HEK293 (cell line): ENCODE data around the gene TXNDC9.

Experiments used
- CTCF ChIA-PET: fragments of 350-600 bp; formaldehyde crosslinking; extraction: SDS; loops from one replicate; lab custom pipeline; 2021; ENCODE audit warnings: antibody characterized with exemption; lab: Yijun Ruan, JAX
- POLR2A ChIA-PET: fragments of 300-600 bp; formaldehyde crosslinking; extraction: SDS; loops from one replicate; lab custom pipeline; 2020; ENCODE audit warnings: antibody characterized with exemption, inconsistent platforms; lab: Yijun Ruan, JAX
- H3K27ac ChIP-seq: fragments of 200-500 bp; sonication (Bioruptor generic); 2 replicates; pipeline ENCODE4 v1.5.1; 2014; ENCODE audit warnings: low read depth, low read length, control low read depth, inconsistent platforms; ENCODE audit errors: extremely low read depth
- H3K36me3 ChIP-seq, 2 experiments: fragments of 200-500 bp in 1 of 2; sonication (Bioruptor generic) in 1 of 2; 1 replicate in 1 of 2; 2 replicates in 1 of 2; pipeline ENCODE4 v1.5.1; 2014 to 2017; ENCODE audit warnings: inconsistent platforms in 2 of 2, low read length in 2 of 2; ENCODE audit not compliant: control insufficient read depth in 2 of 2, insufficient read depth in 1 of 2
- H3K4me1 ChIP-seq: fragments of 200-500 bp; sonication (Bioruptor generic); 2 replicates; pipeline ENCODE4 v1.5.1; 2014; ENCODE audit warnings: mild to moderate bottlenecking, low read length, inconsistent platforms; ENCODE audit not compliant: control insufficient read depth, insufficient read depth
- H3K4me3 ChIP-seq: 2 replicates; pipeline ENCODE4 v1.5.1; 2011; ENCODE audit warnings: low read depth, mild to moderate bottlenecking, control low read depth, low read length, moderate library complexity
- H3K9me3 ChIP-seq: fragments of 200-500 bp; sonication (Bioruptor generic); 2 replicates; pipeline ENCODE4 v1.5.1; 2014; ENCODE audit warnings: low read depth, low read length, inconsistent platforms; ENCODE audit not compliant: control insufficient read depth, insufficient read depth
- HOXD13 ChIP-seq: sonication (generic); formaldehyde crosslinking; IDR thresholded peaks from 2 replicates; pipeline ENCODE4 v1.8.0; 2022; ENCODE audit warnings: missing genetic modification reagents, borderline replicate concordance
- OVOL3 ChIP-seq: fragments of 450-650 bp; formaldehyde crosslinking; IDR thresholded peaks from 2 replicates; pipeline ENCODE4 v1.5.1; 2016; ENCODE audit warnings: missing biosample characterization, missing genetic modification characterization
- ZBTB21 ChIP-seq: fragments of 450-650 bp; formaldehyde crosslinking; IDR thresholded peaks from 2 replicates; pipeline ENCODE4 v1.5.1; 2017; ENCODE audit warnings: missing biosample characterization, missing genetic modification characterization
- ZEB2 ChIP-seq: fragments of 450-650 bp; formaldehyde crosslinking; IDR thresholded peaks from 2 replicates; pipeline ENCODE4 v1.5.1; 2016; ENCODE audit warnings: missing biosample characterization, missing genetic modification characterization
- ZFP37 ChIP-seq: fragments of 450-650 bp; formaldehyde crosslinking; IDR thresholded peaks from 2 replicates; pipeline ENCODE4 v1.5.1; 2016; ENCODE audit warnings: missing biosample characterization, missing genetic modification characterization
- ZNF112 ChIP-seq: fragments of 450-650 bp; formaldehyde crosslinking; IDR thresholded peaks from 2 replicates; pipeline ENCODE4 v1.5.0; 2017; ENCODE audit warnings: missing biosample characterization, missing genetic modification characterization
- ZNF132 ChIP-seq: fragments of 450-650 bp; formaldehyde crosslinking; IDR thresholded peaks from 2 replicates; pipeline ENCODE4 v1.5.1; 2017; ENCODE audit warnings: missing biosample characterization, missing genetic modification characterization, borderline replicate concordance
- ZNF16 ChIP-seq: fragments of 450-650 bp; formaldehyde crosslinking; IDR thresholded peaks from 2 replicates; pipeline ENCODE4 v1.5.1; 2016; ENCODE audit warnings: low read depth, missing biosample characterization, missing genetic modification characterization
- ZNF239 ChIP-seq: fragments of 450-650 bp; formaldehyde crosslinking; IDR thresholded peaks from 2 replicates; pipeline ENCODE4 v1.5.1; 2016; ENCODE audit warnings: missing biosample characterization, missing genetic modification characterization
- ZNF248 ChIP-seq: fragments of 450-650 bp; formaldehyde crosslinking; IDR thresholded peaks from 2 replicates; pipeline ENCODE4 v1.5.1; 2017; ENCODE audit warnings: missing biosample characterization, missing genetic modification characterization
- ZNF302 ChIP-seq: fragments of 450-650 bp; formaldehyde crosslinking; IDR thresholded peaks from 2 replicates; pipeline ENCODE4 v1.5.1; 2016; ENCODE audit warnings: missing biosample characterization, missing genetic modification characterization, low read depth
- ZNF354C ChIP-seq: fragments of 450-650 bp; formaldehyde crosslinking; IDR thresholded peaks from 2 replicates; pipeline ENCODE4 v1.5.1; 2016; ENCODE audit warnings: missing biosample characterization, missing genetic modification characterization, low read depth, borderline replicate concordance
- ZNF521 ChIP-seq: fragments of 450-650 bp; formaldehyde crosslinking; IDR thresholded peaks from 2 replicates; pipeline ENCODE4 v1.5.1; 2017; ENCODE audit warnings: missing biosample characterization, mild to moderate bottlenecking, missing genetic modification characterization
- ZNF560 ChIP-seq: fragments of 450-650 bp; formaldehyde crosslinking; IDR thresholded peaks from 2 replicates; pipeline ENCODE4 v1.5.1; 2017; ENCODE audit warnings: missing biosample characterization, missing genetic modification characterization, borderline replicate concordance
- ZNF629 ChIP-seq: fragments of 450-650 bp; formaldehyde crosslinking; IDR thresholded peaks from 2 replicates; pipeline ENCODE4 v1.5.1; 2017; ENCODE audit warnings: missing biosample characterization, missing genetic modification characterization
- ZNF747 ChIP-seq: fragments of 450-650 bp; formaldehyde crosslinking; IDR thresholded peaks from 2 replicates; pipeline ENCODE4 v1.5.1; 2016; ENCODE audit warnings: missing biosample characterization, missing genetic modification characterization
- ZNF776 ChIP-seq: fragments of 450-650 bp; formaldehyde crosslinking; IDR thresholded peaks from 2 replicates; pipeline ENCODE4 v1.5.0; 2017; ENCODE audit warnings: missing biosample characterization, missing genetic modification characterization, borderline replicate concordance
- ZNF777 ChIP-seq: fragments of 450-650 bp; formaldehyde crosslinking; IDR thresholded peaks from 2 replicates; pipeline ENCODE4 v1.5.1; 2017; ENCODE audit warnings: missing biosample characterization, missing genetic modification characterization, borderline replicate concordance
- ZXDB ChIP-seq: fragments of 450-650 bp; formaldehyde crosslinking; IDR thresholded peaks from 2 replicates; pipeline ENCODE4 v1.5.1; 2016; ENCODE audit warnings: missing biosample characterization, missing genetic modification characterization
- TF ChIP-seq, protein P1 (sequence below): fragments of 450-650 bp; formaldehyde crosslinking; IDR thresholded peaks from 2 replicates; pipeline ENCODE4 v1.5.1; 2016; ENCODE audit warnings: missing biosample characterization, missing genetic modification characterization, borderline replicate concordance
- TF ChIP-seq, protein P2 (sequence below): fragments of 450-650 bp; formaldehyde crosslinking; IDR thresholded peaks from 2 replicates; pipeline ENCODE4 v1.5.1; 2016; ENCODE audit warnings: missing biosample characterization, missing genetic modification characterization, borderline replicate concordance
- TF ChIP-seq, protein P3 (sequence below): fragments of 450-650 bp; formaldehyde crosslinking; IDR thresholded peaks from 2 replicates; pipeline ENCODE4 v1.5.1; 2016; ENCODE audit warnings: missing biosample characterization, missing genetic modification characterization

TXNDC9 gene

DNA sequence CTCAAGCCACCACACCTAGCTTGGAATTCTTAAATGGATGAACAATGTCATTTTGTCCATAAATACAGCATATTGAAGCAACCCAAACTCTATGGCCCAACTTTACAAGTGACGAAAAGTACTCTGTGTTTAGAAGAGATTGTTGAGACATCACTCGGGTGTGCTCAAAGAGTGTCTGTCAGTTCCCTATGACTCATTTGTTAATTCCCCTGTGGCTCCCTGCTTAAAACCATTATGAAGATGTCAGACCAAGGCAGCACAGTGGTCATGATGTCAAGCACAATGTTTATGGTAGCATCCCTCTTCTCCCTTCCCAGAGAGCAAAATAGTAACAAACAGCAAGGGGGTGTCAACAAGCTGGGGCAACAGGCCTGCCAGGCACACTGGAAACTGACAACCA, 38.1 kb downstream of the TXNDC9 start:
- TF ChIP-seq ZNF776 (no peak), ZNF777 (no peak), ZNF629 (tag by site-specific recombination) (no peak), ZNF521 (no peak), ZNF16 (tag by site-specific recombination) (no peak), ZNF560 (tag by site-specific recombination) (no peak), ZNF354C (tag by site-specific recombination) (no peak), ZNF239 (no peak), OVOL3 (tag by site-specific recombination) (no peak), ZBTB21 (no peak), ZXDB (tag by site-specific recombination) (no peak)
- TF ChIP-seq, protein P1, sequence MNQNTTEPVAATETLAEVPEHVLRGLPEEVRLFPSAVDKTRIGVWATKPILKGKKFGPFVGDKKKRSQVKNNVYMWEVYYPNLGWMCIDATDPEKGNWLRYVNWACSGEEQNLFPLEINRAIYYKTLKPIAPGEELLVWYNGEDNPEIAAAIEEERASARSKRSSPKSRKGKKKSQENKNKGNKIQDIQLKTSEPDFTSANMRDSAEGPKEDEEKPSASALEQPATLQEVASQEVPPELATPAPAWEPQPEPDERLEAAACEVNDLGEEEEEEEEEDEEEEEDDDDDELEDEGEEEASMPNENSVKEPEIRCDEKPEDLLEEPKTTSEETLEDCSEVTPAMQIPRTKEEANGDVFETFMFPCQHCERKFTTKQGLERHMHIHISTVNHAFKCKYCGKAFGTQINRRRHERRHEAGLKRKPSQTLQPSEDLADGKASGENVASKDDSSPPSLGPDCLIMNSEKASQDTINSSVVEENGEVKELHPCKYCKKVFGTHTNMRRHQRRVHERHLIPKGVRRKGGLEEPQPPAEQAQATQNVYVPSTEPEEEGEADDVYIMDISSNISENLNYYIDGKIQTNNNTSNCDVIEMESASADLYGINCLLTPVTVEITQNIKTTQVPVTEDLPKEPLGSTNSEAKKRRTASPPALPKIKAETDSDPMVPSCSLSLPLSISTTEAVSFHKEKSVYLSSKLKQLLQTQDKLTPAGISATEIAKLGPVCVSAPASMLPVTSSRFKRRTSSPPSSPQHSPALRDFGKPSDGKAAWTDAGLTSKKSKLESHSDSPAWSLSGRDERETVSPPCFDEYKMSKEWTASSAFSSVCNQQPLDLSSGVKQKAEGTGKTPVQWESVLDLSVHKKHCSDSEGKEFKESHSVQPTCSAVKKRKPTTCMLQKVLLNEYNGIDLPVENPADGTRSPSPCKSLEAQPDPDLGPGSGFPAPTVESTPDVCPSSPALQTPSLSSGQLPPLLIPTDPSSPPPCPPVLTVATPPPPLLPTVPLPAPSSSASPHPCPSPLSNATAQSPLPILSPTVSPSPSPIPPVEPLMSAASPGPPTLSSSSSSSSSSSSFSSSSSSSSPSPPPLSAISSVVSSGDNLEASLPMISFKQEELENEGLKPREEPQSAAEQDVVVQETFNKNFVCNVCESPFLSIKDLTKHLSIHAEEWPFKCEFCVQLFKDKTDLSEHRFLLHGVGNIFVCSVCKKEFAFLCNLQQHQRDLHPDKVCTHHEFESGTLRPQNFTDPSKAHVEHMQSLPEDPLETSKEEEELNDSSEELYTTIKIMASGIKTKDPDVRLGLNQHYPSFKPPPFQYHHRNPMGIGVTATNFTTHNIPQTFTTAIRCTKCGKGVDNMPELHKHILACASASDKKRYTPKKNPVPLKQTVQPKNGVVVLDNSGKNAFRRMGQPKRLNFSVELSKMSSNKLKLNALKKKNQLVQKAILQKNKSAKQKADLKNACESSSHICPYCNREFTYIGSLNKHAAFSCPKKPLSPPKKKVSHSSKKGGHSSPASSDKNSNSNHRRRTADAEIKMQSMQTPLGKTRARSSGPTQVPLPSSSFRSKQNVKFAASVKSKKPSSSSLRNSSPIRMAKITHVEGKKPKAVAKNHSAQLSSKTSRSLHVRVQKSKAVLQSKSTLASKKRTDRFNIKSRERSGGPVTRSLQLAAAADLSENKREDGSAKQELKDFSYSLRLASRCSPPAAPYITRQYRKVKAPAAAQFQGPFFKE, result no peak
- TF ChIP-seq, protein P2, sequence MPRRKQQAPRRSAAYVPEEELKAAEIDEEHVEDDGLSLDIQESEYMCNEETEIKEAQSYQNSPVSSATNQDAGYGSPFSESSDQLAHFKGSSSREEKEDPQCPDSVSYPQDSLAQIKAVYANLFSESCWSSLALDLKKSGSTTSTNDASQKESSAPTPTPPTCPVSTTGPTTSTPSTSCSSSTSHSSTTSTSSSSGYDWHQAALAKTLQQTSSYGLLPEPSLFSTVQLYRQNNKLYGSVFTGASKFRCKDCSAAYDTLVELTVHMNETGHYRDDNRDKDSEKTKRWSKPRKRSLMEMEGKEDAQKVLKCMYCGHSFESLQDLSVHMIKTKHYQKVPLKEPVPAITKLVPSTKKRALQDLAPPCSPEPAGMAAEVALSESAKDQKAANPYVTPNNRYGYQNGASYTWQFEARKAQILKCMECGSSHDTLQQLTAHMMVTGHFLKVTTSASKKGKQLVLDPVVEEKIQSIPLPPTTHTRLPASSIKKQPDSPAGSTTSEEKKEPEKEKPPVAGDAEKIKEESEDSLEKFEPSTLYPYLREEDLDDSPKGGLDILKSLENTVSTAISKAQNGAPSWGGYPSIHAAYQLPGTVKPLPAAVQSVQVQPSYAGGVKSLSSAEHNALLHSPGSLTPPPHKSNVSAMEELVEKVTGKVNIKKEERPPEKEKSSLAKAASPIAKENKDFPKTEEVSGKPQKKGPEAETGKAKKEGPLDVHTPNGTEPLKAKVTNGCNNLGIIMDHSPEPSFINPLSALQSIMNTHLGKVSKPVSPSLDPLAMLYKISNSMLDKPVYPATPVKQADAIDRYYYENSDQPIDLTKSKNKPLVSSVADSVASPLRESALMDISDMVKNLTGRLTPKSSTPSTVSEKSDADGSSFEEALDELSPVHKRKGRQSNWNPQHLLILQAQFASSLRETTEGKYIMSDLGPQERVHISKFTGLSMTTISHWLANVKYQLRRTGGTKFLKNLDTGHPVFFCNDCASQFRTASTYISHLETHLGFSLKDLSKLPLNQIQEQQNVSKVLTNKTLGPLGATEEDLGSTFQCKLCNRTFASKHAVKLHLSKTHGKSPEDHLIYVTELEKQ (tag by site-specific recombination), result no peak
- TF ChIP-seq, all 188 proteins: peak for 0
- CTCF ChIA-PET, result no interaction called here
- no peak overlapping the region for H3K4me3 ChIP-seq
- H3K9me3 ChIP-seq, result no peaks in the 10 kb centered on the region
- no peak overlapping the region for H3K27ac ChIP-seq
- H3K36me3 ChIP-seq, result peaks cover 0 to 6% of the 10 kb centered on the region in 2 experiments; a peak in 2 of 3 replicates
- H3K4me1 ChIP-seq, result no peaks in the 10 kb centered on the region
- POLR2A ChIA-PET, result no interaction called here

DNA sequence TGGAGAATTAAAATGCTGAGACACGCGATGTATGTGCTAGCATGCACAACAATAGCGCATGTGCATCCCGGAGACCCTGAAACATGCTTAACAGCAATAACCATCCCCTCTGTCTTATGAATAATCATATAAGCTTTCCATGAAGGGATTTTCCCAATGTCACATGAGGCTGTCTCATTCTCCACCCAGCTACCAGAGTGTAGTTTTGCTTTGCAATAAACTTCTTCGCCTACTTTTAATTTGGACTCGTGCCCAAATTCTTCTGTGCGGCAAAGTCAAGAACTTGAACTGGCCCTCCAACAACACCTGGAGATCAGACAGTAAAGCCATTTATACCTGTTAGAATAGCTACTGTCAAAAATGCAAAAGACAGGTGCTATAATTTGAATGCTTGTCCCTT, 50.6 kb downstream of the TXNDC9 start:
- TF ChIP-seq HOXD13 (CRISPR knock-in tag) (no peak), ZNF302 (tag by site-specific recombination) (no peak), ZNF521 (no peak), ZNF112 (tag by site-specific recombination) (no peak), OVOL3 (tag by site-specific recombination) (no peak), ZNF132 (tag by site-specific recombination) (no peak), ZFP37 (tag by site-specific recombination) (no peak), ZNF248 (tag by site-specific recombination) (no peak), ZEB2 (tag by site-specific recombination) (no peak), ZNF747 (tag by site-specific recombination) (no peak)
- TF ChIP-seq, protein P3, sequence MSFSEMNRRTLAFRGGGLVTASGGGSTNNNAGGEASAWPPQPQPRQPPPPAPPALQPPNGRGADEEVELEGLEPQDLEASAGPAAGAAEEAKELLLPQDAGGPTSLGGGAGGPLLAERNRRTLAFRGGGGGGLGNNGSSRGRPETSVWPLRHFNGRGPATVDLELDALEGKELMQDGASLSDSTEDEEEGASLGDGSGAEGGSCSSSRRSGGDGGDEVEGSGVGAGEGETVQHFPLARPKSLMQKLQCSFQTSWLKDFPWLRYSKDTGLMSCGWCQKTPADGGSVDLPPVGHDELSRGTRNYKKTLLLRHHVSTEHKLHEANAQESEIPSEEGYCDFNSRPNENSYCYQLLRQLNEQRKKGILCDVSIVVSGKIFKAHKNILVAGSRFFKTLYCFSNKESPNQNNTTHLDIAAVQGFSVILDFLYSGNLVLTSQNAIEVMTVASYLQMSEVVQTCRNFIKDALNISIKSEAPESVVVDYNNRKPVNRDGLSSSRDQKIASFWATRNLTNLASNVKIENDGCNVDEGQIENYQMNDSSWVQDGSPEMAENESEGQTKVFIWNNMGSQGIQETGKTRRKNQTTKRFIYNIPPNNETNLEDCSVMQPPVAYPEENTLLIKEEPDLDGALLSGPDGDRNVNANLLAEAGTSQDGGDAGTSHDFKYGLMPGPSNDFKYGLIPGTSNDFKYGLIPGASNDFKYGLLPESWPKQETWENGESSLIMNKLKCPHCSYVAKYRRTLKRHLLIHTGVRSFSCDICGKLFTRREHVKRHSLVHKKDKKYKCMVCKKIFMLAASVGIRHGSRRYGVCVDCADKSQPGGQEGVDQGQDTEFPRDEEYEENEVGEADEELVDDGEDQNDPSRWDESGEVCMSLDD (tag by site-specific recombination), result no peak
- Histone ChIP-seq H3K4me3 (no peak overlapping the region), H3K9me3 (no peaks in the 10 kb centered on the region), H3K27ac (no peak overlapping the region), H3K36me3 (peaks cover 0 to 9% of the 10 kb centered on the region in 2 experiments; a peak in 1 of 3 replicates), H3K4me1 (no peaks in the 10 kb centered on the region)
- CTCF ChIA-PET, result no interaction called here
- POLR2A ChIA-PET, result no interaction called here
